ENCODE results near the gene SPRYD7. TPM values are rescaled to one million over a fixed set of nuclear protein-coding genes. Genes with fewer than 3 reads are reported as not detected.

SPRYD7 gene
- 4.6 TPM for total RNA-seq

GRCh38 chr13:49936075-49936967 is at the start of gene SPRYD7:
Gene SPRYD7 (minus strand): TSS chr13:49936340. CDS start chr13:49936235, 105 bp downstream.

Small RNA genes within 50 kb of the gene (small RNA-seq; reads per million reads assigned to genes)
- gene RNY4P30 (ENCODE audit: low replicate concordance) (not detected), gene RNY4P9 (ENCODE audit: low replicate concordance) (0.09 reads per million)

Other genes starting within 250 kb of the SPRYD7 start
- 47.3 TPM for gene EBPL, start 244.9 kb downstream of the SPRYD7 start, total RNA-seq
- 23.3 TPM for gene KPNA3, start 143.7 kb downstream of the SPRYD7 start, total RNA-seq
- gene TRIM13, start 60.7 kb upstream of the SPRYD7 start, total RNA-seq, result 32.7 TPM
- gene KCNRG, start 79.1 kb upstream of the SPRYD7 start, total RNA-seq, result 5.7 TPM